ENCODE measurements around the gene ADGRL2.

DNA sequence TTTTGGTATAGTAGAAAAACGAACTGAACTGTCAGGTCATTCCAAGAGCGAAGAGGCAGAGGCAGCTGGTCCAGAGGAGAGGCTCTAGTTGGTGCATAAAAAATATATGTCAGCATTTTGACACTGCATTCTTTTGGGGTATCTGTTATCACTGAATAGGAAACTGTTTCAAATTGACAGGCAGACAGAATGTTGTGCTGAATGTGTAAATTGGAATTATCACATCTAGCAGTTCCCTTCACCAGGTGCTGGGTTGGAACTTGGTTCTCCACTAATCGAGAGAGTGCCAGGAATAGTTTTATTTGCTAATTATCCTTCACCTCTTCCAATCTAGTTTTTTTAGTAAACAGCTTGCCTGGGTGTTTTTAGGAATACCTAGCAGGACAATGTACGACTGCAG is 52.2 kb downstream of the ADGRL2 start:
- TF ChIP-seq EP300 (IDR thresholded peaks at IDR 0.05) (no peak), POLR2A (IDR thresholded peaks at IDR 0.05) (no peak)
